Activated CD4-positive, alpha-beta T cell treated with anti-CD3 and anti-CD28 coated beads, Interleukin-2, amount 50 U/mL, for 48 hours (primary cell): ENCODE data around the gene SUGP1.
"Not testable (repeated sequence)": the region's sequence is repeated elsewhere in the genome, so short reads cannot be mapped to it uniquely, and the experiment has no call there.

Source experiments
- DNase-seq, 2 experiments: peaks; one replicate each; pipeline ENCODE4 v3.0.0-alpha.2; 2020

SUGP1 gene

DNA sequence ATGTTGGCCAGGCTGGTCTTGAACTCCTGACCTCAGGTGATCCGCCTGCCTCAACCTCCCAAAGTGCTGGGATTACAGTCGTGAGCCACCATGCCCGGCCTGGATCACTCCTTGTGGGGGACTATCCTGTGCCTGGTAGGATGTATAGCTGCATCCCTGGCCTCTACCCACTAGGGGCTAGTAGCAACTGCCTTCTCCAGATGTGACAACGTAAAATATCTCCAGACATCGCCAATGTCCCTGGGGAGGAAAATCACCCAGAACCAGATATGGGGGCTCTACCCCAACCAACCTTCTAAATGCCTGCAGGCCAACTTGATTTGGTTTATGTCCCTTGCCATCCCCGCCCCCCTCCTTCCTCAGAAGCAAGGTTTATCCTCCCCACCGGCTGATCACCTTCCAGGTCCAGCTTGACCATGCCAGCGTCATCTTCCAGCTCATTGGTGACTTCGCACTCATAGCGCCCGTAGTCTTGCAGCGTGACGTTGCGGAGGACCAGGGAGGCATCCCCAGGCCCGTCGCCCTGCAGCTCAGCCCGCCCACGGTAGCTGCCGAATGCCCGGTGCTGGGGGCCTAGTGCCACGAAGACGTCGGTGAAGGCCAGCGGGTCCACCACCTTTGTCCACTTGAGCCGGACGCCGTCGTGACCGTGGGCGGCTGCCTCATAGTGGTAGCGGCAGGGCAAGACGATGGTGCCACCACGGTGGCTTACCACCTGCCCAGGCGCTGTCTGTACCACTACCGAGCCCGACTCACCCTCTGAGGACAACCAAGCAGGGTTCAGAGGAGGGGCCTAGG is 59.7 kb downstream of the SUGP1 start:
- no peak for DNase-seq

DNA sequence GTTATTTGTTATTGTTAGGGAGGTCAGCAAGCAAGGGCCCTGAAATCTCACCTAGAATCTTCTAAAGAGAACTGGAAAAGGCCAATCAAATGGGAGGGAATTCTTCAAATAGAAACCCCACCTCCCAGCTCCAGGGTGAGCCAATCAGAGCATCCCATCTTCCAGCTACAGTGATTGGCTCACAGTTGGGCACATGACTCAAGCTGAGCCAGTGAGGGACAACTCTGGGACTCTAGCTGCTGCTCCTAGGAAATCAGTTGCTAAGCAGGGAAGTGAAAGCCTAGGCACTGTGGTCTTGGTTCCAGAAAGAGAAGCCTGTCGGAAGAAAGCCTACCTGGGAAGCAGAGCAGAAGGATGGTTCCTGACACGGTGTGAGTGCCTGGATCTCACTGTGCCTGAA is 60.6 kb downstream of the SUGP1 start:
- no peak for DNase-seq

DNA sequence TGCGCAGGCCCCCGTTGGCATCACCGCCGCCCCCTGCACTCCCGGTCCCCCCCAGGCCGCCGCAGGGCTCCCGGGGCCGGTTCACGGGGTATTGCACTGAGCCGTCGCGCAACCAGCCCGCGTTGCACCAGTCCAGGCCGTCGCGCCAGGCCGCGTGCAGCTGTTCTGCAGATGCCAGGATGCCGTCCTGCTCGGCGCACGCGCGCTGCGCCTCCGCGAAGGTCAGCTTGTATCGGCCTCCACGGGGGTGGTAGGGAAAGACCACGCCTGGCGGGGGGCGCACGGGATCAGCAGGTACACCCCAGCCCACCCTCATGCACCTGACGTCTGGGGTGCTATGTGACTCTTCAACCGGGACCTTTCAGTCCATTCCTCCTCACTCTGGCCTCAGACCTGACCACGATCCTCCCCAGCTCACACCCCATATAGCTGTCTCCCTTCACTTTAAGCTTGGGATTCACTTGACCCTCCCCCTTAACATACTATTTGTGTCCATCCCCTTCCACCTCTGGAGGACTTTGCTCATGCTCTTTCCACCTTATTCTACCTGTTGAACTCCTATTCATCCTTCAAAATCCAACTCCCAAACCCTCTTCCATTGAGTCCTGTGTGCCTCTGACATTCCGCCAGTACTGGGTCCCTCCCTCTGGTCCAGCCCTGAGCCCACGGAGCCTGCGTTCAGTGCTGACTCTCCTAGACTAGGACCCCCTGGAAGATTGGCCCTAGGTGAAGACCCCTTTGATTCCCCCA is 61.5 kb downstream of the SUGP1 start:
- no peak for DNase-seq

DNA sequence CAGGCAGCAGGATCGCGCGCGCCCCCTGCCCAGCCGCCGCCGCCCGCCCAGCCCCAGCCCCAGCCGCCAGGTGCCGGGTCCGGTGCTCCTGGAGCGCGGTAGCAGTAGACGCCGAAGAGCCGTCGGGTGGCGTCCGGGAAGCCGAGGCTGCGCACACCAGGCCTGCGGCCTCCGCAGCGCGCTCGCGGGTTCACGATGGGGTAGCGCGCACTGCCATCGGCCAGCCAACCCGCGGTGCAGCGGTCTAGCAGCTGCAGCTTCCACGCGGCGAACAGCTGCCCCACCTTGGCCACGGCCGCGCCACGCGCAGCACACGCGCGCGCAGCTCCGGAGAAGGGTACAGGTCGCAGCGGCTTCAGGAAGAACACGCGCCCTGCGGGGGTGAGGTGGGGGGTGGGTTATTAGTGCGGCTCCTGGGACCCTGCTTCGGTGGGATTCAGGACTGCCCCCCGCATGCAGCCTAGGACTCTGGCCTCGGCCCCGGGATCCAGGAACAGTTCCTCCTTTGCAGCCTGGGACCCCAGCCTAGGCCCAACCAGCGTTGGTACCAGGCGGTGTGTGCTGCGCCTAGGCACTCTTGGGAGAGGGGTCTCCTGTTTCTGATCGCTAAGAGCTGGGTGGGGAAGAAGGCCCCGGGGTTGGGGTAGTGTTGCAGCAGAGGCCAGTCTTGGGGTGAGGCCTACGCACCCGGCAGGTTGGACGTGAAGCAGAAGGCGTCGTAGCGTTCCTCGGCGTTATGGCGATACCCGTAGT is 62.3 kb downstream of the SUGP1 start:
- DNase-seq = no peak

DNA sequence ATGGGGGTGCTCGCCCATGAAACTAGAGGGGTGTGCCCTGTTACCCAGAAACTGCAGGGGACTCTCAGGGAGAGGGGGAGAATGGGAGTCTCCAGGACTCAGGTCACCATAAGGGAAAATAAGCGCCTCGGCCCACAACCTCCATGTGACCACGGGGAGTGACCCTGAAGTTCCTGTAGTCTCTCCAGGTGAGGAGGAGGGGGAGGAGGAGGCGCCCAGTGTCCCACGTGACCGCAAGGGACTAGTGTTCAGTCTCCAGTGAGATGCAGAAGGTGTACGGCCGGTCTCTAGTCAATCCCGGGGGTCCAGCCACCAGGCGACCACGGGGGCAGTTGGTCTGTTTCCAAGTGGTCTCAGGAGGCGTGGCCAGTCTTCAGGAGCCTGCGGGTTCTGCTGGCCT is 63.2 kb downstream of the SUGP1 start:
- no peak for DNase-seq

DNA sequence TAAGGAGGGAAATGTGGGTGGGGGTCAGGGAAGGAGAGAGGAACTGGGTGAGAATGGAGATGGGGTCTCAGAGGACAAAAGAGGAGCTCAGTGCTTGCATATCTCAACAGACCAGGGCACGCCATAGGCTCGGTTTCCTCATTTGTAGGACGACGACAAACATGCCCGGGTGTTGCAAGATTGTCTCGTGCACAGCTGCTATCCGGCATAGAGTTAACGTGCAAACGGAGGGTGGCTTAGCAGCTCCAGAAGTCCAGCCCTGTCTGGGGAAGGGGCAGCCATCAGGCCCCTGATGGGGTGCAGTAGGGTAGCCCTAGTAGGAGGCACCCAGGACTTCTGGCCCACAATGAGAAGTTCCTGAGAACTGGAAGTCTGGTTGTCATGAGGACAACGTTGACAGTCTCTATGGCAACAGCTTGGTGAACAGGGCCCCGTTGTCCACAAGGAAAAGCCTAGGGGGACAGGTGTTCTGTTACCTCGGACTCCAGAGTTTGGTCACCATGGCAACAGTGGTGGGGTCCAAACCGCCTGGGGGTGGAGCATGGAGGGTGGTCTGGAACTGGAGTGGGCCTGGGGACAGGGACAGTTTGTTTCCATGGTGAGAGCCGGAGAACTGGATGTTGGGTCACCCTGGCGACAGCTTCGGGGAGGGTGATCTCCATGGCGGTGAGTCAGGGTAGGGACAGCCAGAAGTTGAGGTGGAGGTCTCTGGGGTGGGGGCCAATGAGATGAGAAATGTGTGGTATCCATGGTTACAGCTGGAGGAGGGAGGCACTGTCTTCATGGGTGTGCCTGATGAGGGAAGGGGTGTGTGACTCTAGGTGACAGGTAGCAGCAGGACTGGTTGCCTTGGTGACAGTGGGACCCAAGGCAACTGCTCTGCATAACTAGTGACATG is 64.0 kb downstream of the SUGP1 start:
- no peak for DNase-seq

DNA sequence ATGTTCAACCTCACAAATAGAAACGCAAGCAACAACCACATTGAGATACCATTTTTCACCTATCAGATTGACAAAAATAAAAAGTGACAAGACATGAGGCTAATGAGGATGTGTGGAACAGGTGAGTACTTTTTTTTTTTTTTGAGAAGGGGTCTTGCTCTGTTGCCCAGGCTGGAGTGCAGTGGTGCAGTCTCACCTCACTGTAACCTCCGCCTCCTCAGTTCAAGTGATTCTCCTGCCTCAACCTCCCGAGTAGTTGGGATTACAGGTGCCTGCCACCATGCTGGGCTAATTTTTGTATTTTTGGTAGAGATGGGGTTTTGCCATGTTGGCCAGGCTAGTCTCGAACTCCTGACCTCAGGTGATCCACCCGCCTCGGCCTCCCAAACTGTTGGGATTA is 66.9 kb downstream of the SUGP1 start:
- DNase-seq = not testable (repeated sequence)

DNA sequence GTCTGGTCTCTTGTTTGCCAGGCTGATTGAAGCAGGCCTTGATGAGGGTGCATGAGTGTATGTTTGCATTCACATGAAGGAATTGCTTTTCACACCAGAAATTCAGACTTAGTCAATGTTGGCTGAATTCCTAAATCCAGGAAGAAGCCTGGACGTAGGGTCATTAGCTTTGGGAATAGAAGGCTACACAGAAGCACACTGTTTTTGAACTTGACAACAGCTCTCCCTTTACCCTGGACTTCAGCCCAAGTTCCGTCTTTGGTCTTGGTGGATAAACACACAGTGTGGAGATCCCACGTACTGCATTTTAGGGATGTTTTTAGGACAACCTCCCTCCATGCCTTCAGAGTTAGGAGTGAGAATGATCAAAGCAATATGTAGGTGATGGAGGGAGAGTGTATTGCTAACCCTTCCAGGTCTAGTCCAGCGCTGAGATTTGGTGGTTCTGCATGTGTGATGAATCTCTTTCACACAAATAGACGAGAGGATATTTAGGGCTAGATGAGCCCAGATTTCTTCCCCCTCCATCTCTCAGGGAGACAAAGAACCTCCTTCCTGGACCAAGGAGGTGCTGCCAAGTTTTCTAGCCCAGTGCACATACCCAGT is 70.0 kb downstream of the SUGP1 start:
- DNase-seq = no peak

DNA sequence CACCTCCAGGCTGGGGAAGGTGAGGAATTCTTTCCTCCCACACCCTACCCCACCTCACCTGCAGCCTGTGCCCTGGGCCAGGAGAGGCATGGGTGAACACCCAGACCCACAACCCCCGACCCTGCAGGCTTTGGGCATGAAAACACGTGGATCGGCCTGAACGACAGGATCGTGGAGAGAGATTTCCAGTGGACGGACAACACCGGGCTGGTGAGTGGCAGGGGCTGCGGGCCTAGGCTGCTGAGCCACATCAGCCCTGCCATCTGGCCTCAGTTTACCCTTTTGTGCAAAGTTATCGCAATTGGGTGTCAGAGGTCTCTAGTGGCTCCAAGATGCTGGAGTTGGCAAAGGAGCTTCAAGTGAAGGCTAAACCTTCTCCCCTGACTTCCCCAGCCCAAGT is 79.8 kb downstream of the SUGP1 start:
- DNase-seq = no peak

DNA sequence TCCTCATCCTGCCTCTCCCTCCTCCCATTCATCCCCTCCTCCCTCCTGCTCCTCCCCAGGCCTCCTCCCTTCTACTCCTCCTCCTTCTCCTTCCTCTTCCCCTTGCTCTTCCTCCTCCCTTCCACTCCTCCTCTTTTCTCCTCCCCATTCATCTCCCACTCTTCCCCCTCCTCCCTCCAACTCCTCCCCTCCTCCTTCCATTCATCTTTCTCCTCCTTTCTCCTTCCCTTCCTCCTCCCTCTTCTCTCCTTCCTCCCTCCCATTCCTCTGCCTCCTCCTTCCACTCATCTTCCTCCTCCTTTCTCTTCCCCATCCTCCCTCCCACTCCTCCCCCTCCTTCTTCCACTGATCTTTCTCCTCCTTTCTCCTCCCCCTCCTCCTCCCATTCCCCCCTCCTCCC is 80.6 kb downstream of the SUGP1 start:
- no peak for DNase-seq

DNA sequence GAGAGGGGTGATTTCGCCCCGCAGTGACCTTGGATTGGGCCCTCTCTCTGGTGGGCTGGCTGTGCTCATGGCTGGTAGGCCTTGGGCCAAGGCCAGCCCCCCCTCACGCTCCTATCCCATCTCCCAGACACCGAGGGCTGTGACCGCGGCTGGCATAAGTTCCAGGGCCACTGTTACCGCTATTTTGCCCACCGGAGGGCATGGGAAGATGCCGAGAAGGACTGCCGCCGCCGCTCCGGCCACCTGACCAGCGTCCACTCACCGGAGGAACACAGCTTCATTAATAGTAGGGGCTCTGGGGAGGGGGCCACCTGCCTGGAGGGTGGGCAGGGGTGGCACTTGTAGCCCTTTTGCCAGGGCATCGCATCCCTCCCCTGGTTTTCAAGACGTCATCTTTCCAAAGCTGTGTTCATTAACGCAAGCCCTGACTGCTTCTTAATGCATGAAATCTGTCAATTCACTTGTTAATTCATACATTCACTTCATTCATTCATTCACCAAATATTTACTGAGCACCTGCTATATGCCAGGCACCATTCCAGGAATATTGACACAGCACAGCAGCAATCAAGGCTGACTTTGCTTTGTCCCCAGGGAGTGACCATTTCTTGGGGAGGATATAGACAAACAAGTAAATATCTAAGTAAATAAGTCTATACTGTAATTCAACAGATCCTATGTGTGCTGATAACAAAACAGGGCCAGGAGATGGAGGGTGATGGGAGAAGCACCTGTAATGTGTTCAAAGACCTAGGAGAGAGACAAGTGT is 82.0 kb downstream of the SUGP1 start:
- no peak for DNase-seq

DNA sequence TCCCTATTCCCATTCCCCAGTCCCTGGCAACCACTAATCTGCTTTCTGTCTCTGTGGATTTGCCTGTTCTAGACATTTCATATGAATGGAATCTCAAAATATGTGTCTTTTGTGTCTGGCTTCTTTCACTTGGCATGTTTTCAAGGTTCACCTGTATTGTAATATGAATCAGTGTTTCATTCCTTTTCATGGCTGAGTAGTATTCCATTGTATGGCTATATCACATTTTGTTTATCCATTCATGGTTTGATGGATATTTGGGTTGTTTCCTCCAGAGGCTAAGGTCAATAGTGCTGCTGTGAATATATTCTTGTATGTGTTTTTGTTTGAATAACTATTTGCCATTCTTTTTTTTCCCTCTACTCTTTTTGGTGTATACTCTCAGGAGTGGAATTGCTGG is 84.1 kb downstream of the SUGP1 start:
- DNase-seq = no peak

DNA sequence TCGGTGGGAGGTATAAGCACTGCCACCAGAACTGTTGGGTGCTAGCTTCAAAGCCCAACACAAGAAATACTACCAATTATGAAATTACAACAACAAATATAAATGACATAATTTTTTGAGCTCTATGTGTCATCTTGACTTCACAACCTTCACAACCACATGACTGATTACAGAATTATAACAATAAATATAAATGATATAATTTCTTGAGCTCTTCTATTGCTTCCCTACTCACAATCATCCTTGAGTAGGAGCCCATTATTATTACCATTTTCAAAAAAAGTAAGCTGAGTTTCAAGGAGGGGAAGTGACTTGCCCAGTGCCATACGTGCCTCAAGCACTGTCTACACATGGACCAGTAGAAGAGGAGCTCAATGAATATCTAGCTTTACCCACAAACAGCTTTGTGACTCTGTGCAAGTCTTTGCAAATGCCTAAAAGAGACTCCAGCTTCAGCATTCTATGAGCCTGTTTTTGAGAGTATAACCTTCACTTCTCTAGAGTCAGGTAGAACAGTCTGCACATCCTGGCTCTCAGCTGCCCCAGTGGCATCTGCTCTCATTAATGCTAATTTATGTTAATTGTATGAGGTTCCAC is 86.0 kb downstream of the SUGP1 start:
- DNase-seq = no peak

DNA sequence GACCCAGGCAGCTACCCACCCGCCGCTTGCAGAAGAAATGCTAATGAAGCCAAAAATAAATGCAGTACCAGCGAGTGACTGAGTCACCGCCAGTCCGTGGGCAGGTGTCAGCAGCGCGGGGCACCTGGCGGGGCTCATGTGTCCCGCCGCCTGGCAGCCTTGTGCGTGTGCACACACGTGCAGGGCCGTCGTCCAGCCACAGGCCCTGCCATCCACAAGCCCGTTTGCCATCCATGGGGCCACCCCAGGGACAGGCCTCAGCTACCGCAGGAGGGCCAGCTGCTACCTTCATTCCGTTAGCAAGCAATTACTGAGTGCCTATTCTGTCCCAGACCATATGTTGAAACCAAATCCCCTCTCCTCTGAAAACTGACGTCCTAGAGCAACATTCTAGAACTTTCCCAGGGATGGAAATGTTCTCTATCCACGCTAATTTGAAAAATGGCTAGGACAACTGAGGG is 88.0 kb downstream of the SUGP1 start:
- DNase-seq = no peak

DNA sequence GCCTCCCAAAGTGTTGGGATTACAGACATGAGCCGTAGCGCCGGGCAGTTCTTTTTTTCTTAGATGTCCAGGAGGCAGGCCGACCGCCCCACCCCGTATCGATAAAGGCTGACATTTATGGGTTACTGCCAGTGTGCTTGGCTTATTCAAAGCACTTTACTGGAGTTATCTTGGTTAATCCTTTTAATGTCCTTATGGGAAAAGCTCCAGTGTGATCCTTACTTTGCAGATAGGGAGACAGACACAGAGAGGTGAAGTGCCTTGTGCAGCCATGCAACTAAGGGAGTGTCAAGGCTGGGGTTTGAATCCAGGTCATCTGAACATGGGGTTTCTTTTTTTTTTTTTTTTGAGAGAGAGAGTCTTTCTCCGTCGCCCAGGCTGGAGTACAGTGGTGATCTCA is 89.3 kb downstream of the SUGP1 start:
- DNase-seq = no peak

DNA sequence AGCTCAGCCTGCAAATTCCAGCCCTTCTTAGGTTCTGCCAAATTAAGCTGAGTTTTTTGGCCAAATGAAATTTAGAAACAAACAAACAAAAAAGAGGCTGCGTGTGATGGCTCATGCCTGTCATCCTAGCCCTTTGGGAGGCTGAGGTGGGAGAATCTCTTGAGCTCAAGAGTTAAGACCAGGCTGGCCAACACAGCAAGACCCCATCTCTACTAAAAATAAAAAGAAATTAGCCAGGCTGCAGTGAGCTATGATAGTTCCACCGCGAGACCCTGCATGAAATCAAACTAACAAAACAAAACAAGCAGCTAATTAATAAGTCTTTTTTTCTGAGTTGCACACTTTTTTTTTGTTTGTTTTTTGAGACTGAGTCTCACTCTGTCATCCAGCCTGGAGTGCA is 90.6 kb downstream of the SUGP1 start:
- DNase-seq = no peak

DNA sequence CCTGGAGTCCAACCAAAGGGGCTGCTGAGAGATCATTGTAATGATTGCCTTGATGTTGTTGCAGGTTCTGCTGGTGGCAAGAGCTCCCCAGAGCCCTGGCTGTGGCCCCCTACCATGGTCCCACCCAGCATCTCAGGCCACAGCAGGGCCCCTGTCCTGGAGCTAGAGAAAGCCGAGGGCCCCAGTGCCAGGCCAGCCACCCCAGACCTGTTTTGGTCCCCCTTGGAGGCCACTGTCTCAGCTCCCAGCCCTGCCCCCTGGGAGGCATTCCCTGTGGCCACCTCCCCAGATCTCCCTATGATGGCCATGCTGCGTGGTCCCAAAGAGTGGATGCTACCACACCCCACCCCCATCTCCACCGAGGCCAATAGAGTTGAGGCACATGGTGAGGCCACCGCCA is 93.1 kb downstream of the SUGP1 start:
- no peak for DNase-seq

DNA sequence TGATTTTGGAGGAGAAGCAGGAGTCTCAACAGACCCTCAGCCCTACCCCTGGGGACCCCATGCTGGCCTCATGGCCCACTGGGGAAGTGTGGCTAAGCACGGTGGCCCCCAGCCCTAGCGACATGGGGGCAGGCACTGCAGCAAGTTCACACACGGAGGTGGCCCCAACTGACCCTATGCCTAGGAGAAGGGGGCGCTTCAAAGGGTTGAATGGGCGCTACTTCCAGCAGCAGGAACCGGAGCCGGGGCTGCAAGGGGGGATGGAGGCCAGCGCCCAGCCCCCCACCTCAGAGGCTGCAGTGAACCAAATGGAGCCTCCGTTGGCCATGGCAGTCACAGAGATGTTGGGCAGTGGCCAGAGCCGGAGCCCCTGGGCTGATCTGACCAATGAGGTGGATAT is 93.6 kb downstream of the SUGP1 start:
- no peak for DNase-seq

DNA sequence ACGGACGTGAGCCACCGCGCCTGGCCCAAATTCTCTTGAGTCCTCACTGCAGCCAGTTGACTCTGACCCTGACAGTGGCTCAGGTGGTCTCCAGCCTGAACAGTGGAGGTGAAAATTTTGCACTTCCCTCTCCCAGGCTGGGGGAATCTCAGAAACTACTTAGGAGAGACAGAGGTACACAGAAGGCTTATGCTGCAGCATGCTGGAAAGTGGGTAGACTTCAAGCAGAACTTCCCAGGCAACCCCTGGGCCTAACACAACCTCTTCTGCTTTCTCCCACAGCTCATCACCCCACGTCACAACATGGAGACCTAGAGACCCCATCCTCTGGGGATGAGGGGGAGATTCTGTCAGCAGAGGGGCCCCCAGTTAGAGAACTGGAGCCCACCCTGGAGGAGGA is 94.1 kb downstream of the SUGP1 start:
- no peak for DNase-seq
